GM19324 (cell line): Measurements from ENCODE around the gene ACE.
"Not testable (repeated sequence)": the region's sequence is repeated elsewhere in the genome, so short reads cannot be mapped to it uniquely, and the experiment has no call there.

Experiments
- ATAC-seq: cut with Tn5 transposase; IDR thresholded peaks from one replicate; pipeline ENCODE4 v1.9.1; 2021; ENCODE audit warnings: mild to moderate bottlenecking, moderate library complexity; ENCODE audit not compliant: unreplicated experiment, low FRiP score

Gene ACE

GRCh38 chr17:63443053-63443452 is 33.8 kb upstream of the ACE start:
- no peak for ATAC-seq

GRCh38 chr17:63444457-63444856 is 32.4 kb upstream of the ACE start:
- ATAC-seq: no peak

GRCh38 chr17:63445065-63445464 is 31.8 kb upstream of the ACE start:
- ATAC-seq: no peak

- peak; percentile 26 for ATAC-seq
Measured at GRCh38 chr17:63445571-63445953, 31.3 kb upstream of the ACE start.

GRCh38 chr17:63445954-63446752 is 30.7 kb upstream of the ACE start, which contains the start of gene CYB561:
Gene CYB561, minus strand, starts transcription at chr17:63446306. Its CDS starts 8,759 bp downstream, at chr17:63437547.
- ATAC-seq: peak; percentile 46

- ATAC-seq: peak; percentile 13
Measured at GRCh38 chr17:63446753-63447470, 29.9 kb upstream of the ACE start.

GRCh38 chr17:63447471-63448009 is 29.3 kb upstream of the ACE start:
- no peak for ATAC-seq

GRCh38 chr17:63448655-63449054 is 28.2 kb upstream of the ACE start:
- ATAC-seq: no peak

GRCh38 chr17:63450551-63450950 is 26.3 kb upstream of the ACE start:
- ATAC-seq: no peak

- ATAC-seq: no peak
Measured at GRCh38 chr17:63451150-63451549, 25.7 kb upstream of the ACE start.

- ATAC-seq: no peak
Measured at GRCh38 chr17:63452046-63452961, 24.6 kb upstream of the ACE start.

GRCh38 chr17:63452962-63453551 is 23.8 kb upstream of the ACE start:
- ATAC-seq: no peak

- not testable (repeated sequence) for ATAC-seq
Measured at GRCh38 chr17:63454357-63454756, 22.5 kb upstream of the ACE start.

- ATAC-seq: no peak
Measured at GRCh38 chr17:63454915-63455314, 21.9 kb upstream of the ACE start.

GRCh38 chr17:63455417-63455816 is 21.4 kb upstream of the ACE start:
- ATAC-seq: no peak

GRCh38 chr17:63458478-63458877 is 18.4 kb upstream of the ACE start:
- no peak for ATAC-seq

- ATAC-seq: no peak
Measured at GRCh38 chr17:63460018-63460417, 16.8 kb upstream of the ACE start.

GRCh38 chr17:63463771-63464170 is 13.1 kb upstream of the ACE start:
- no peak for ATAC-seq

- ATAC-seq: no peak
Measured at GRCh38 chr17:63464691-63465236, 12.1 kb upstream of the ACE start.

GRCh38 chr17:63468099-63468498 is 8.8 kb upstream of the ACE start:
- ATAC-seq: not testable (repeated sequence)
